HEK293 (cell line): ENCODE data around the gene HOMER1.

Experiments
- CTCF ChIA-PET: fragments of 350-600 bp; formaldehyde crosslinking; extraction: SDS; loops from one replicate; lab custom pipeline; 2021; ENCODE audit warnings: antibody characterized with exemption; lab: Yijun Ruan, JAX
- POLR2A ChIA-PET: fragments of 300-600 bp; formaldehyde crosslinking; extraction: SDS; loops from one replicate; lab custom pipeline; 2020; ENCODE audit warnings: antibody characterized with exemption, inconsistent platforms; lab: Yijun Ruan, JAX
- H3K27ac ChIP-seq: fragments of 200-500 bp; sonication (Bioruptor generic); 2 replicates; pipeline ENCODE4 v1.5.1; 2014; ENCODE audit warnings: low read depth, low read length, control low read depth, inconsistent platforms; ENCODE audit errors: extremely low read depth
- H3K36me3 ChIP-seq, 2 experiments: fragments of 200-500 bp in 1 of 2; sonication (Bioruptor generic) in 1 of 2; 1 replicate in 1 of 2; 2 replicates in 1 of 2; pipeline ENCODE4 v1.5.1; 2014 to 2017; ENCODE audit warnings: inconsistent platforms in 2 of 2, low read length in 2 of 2; ENCODE audit not compliant: control insufficient read depth in 2 of 2, insufficient read depth in 1 of 2
- H3K4me1 ChIP-seq: fragments of 200-500 bp; sonication (Bioruptor generic); 2 replicates; pipeline ENCODE4 v1.5.1; 2014; ENCODE audit warnings: mild to moderate bottlenecking, low read length, inconsistent platforms; ENCODE audit not compliant: control insufficient read depth, insufficient read depth
- H3K4me3 ChIP-seq: 2 replicates; pipeline ENCODE4 v1.5.1; 2011; ENCODE audit warnings: low read depth, mild to moderate bottlenecking, control low read depth, low read length, moderate library complexity
- H3K9me3 ChIP-seq: fragments of 200-500 bp; sonication (Bioruptor generic); 2 replicates; pipeline ENCODE4 v1.5.1; 2014; ENCODE audit warnings: low read depth, low read length, inconsistent platforms; ENCODE audit not compliant: control insufficient read depth, insufficient read depth
- AEBP2 ChIP-seq: fragments of 450-650 bp; formaldehyde crosslinking; IDR thresholded peaks from 2 replicates; pipeline ENCODE4 v1.5.1; 2016; ENCODE audit warnings: missing biosample characterization, missing genetic modification characterization, borderline replicate concordance
- BCL11B ChIP-seq: fragments of 450-650 bp; formaldehyde crosslinking; IDR thresholded peaks from 2 replicates; pipeline ENCODE4 v1.5.1; 2016; ENCODE audit warnings: low read depth, missing biosample characterization, missing genetic modification characterization
- HOXC10 ChIP-seq: sonication (generic); formaldehyde crosslinking; IDR thresholded peaks from 2 replicates; pipeline ENCODE4 v1.8.1; 2023; ENCODE audit warnings: mild to moderate bottlenecking, missing genetic modification reagents
- KLF7 ChIP-seq: fragments of 450-650 bp; formaldehyde crosslinking; IDR thresholded peaks from 2 replicates; pipeline ENCODE4 v1.5.1; 2016; ENCODE audit warnings: missing biosample characterization, missing genetic modification characterization, borderline replicate concordance
- MEIS1 ChIP-seq: sonication (generic); formaldehyde crosslinking; IDR thresholded peaks from 2 replicates; pipeline ENCODE4 v1.8.1; 2022; ENCODE audit warnings: missing genetic modification reagents, mild to moderate bottlenecking, borderline replicate concordance
- PRDM1 ChIP-seq: fragments of 450-650 bp; formaldehyde crosslinking; IDR thresholded peaks from 2 replicates; pipeline ENCODE4; 2016; ENCODE audit warnings: missing biosample characterization, missing genetic modification characterization
- ZFP3 ChIP-seq: fragments of 450-650 bp; formaldehyde crosslinking; IDR thresholded peaks from 2 replicates; pipeline ENCODE4 v1.5.1; 2016; ENCODE audit warnings: low read depth, missing biosample characterization, missing genetic modification characterization
- ZIC2 ChIP-seq: fragments of 450-650 bp; formaldehyde crosslinking; IDR thresholded peaks from 2 replicates; pipeline ENCODE4 v1.5.1; 2016; ENCODE audit warnings: missing biosample characterization, missing genetic modification characterization
- ZNF10 ChIP-seq: fragments of 450-650 bp; formaldehyde crosslinking; IDR thresholded peaks from 2 replicates; pipeline ENCODE4 v1.5.1; 2017; ENCODE audit warnings: missing biosample characterization, missing genetic modification characterization
- ZNF114 ChIP-seq: fragments of 450-650 bp; formaldehyde crosslinking; IDR thresholded peaks from 2 replicates; pipeline ENCODE4 v1.5.0; 2017; ENCODE audit warnings: missing biosample characterization, missing genetic modification characterization
- ZNF132 ChIP-seq: fragments of 450-650 bp; formaldehyde crosslinking; IDR thresholded peaks from 2 replicates; pipeline ENCODE4 v1.5.1; 2017; ENCODE audit warnings: missing biosample characterization, missing genetic modification characterization, borderline replicate concordance
- ZNF211 ChIP-seq: fragments of 450-650 bp; formaldehyde crosslinking; IDR thresholded peaks from 2 replicates; pipeline ENCODE4 v1.5.1; 2016; ENCODE audit warnings: low read depth, missing biosample characterization, missing genetic modification characterization
- ZNF248 ChIP-seq: fragments of 450-650 bp; formaldehyde crosslinking; IDR thresholded peaks from 2 replicates; pipeline ENCODE4 v1.5.1; 2017; ENCODE audit warnings: missing biosample characterization, missing genetic modification characterization
- ZNF266 ChIP-seq: fragments of 450-650 bp; formaldehyde crosslinking; IDR thresholded peaks from 2 replicates; pipeline ENCODE4 v1.5.1; 2016; ENCODE audit warnings: missing biosample characterization, missing genetic modification characterization, low read depth
- ZNF366 ChIP-seq: fragments of 450-650 bp; formaldehyde crosslinking; conservative IDR thresholded peaks from 2 replicates; pipeline ENCODE4 v1.5.1; 2016; ENCODE audit warnings: missing biosample characterization, missing genetic modification characterization
- ZNF398 ChIP-seq: fragments of 450-650 bp; formaldehyde crosslinking; IDR thresholded peaks from 2 replicates; pipeline ENCODE4 v1.5.1; 2017; ENCODE audit warnings: missing biosample characterization, missing genetic modification characterization
- ZNF433 ChIP-seq: fragments of 450-650 bp; formaldehyde crosslinking; IDR thresholded peaks from 2 replicates; pipeline ENCODE4 v1.5.1; 2016; ENCODE audit warnings: missing biosample characterization, missing genetic modification characterization, low read depth
- ZNF48 ChIP-seq: fragments of 450-650 bp; formaldehyde crosslinking; IDR thresholded peaks from 2 replicates; pipeline ENCODE4 v1.5.1; 2016; ENCODE audit warnings: missing biosample characterization, missing genetic modification characterization
- ZNF501 ChIP-seq: fragments of 450-650 bp; formaldehyde crosslinking; IDR thresholded peaks from 2 replicates; pipeline ENCODE4 v1.5.1; 2016; ENCODE audit warnings: missing biosample characterization, missing genetic modification characterization
- ZNF530 ChIP-seq: fragments of 450-650 bp; formaldehyde crosslinking; IDR thresholded peaks from 2 replicates; pipeline ENCODE4 v1.5.1; 2016; ENCODE audit warnings: low read depth, missing biosample characterization, missing genetic modification characterization
- ZNF549 ChIP-seq: fragments of 450-650 bp; IDR thresholded peaks from 2 replicates; pipeline ENCODE4 v1.5.1; 2018; ENCODE audit warnings: missing biosample characterization, missing genetic modification characterization, mild to moderate bottlenecking, inconsistent platforms, moderate library complexity
- ZNF560 ChIP-seq: fragments of 450-650 bp; formaldehyde crosslinking; IDR thresholded peaks from 2 replicates; pipeline ENCODE4 v1.5.1; 2017; ENCODE audit warnings: missing biosample characterization, missing genetic modification characterization, borderline replicate concordance
- ZNF623 ChIP-seq: fragments of 450-650 bp; formaldehyde crosslinking; IDR thresholded peaks from 2 replicates; pipeline ENCODE4 v1.5.1; 2016; ENCODE audit warnings: missing biosample characterization, missing genetic modification characterization
- ZNF654 ChIP-seq: fragments of 450-650 bp; formaldehyde crosslinking; IDR thresholded peaks from 2 replicates; pipeline ENCODE4 v1.5.1; 2016; ENCODE audit warnings: low read depth, missing biosample characterization, missing genetic modification characterization
- ZNF701 ChIP-seq: fragments of 450-650 bp; formaldehyde crosslinking; IDR thresholded peaks from 2 replicates; pipeline ENCODE4 v1.5.1; 2016; ENCODE audit warnings: missing biosample characterization, missing genetic modification characterization

Gene HOMER1

GRCh38 chr5:79552984-79553383, 39.0 kb upstream of the HOMER1 start:
- H3K36me3 ChIP-seq: no peaks in the 10 kb centered on the region
- TF ChIP-seq ZNF248 (tag by site-specific recombination) (no peak), ZIC2 (tag by site-specific recombination) (no peak), ZNF530 (tag by site-specific recombination) (no peak), PRDM1 (tag by site-specific recombination) (no peak), ZNF211 (tag by site-specific recombination) (no peak), ZNF366 (tag by site-specific recombination) (no peak), ZNF701 (tag by site-specific recombination) (no peak), ZNF560 (tag by site-specific recombination) (no peak), BCL11B (tag by site-specific recombination) (no peak), ZNF549 (no peak), ZNF501 (tag by site-specific recombination) (no peak), ZFP3 (tag by site-specific recombination) (no peak), ZNF114 (no peak)
- POLR2A ChIA-PET: no interaction called here
- H3K4me1 ChIP-seq: no peaks in the 10 kb centered on the region
- CTCF ChIA-PET: no interaction called here
- no peaks in the 10 kb centered on the region for H3K9me3 ChIP-seq
- no peak overlapping the region for H3K27ac ChIP-seq
- H3K4me3 ChIP-seq: no peak overlapping the region

- TF ChIP-seq ZNF623: no peak
- TF ChIP-seq ZNF132 (tag by site-specific recombination): no peak
- TF ChIP-seq ZNF398 (tag by site-specific recombination): no peak
- no peak for TF ChIP-seq ZNF48 (tag by site-specific recombination)
- TF ChIP-seq ZNF433: no peak
- no peak for TF ChIP-seq MEIS1 (CRISPR knock-in tag)
- TF ChIP-seq ZNF654: no peak
- no peak for TF ChIP-seq AEBP2 (tag by site-specific recombination)
- no peak for TF ChIP-seq KLF7 (tag by site-specific recombination)
- TF ChIP-seq ZIC2 (tag by site-specific recombination): no peak
- no peak for TF ChIP-seq HOXC10 (CRISPR knock-in tag)
- no peak for TF ChIP-seq ZNF266 (tag by site-specific recombination)
- no peak for TF ChIP-seq ZNF10 (tag by site-specific recombination)
- Histone ChIP-seq H3K4me1 (no peaks in the 10 kb centered on the region; the same call in 1 of the 2 replicates), H3K36me3 (no peaks in the 10 kb centered on the region), H3K9me3 (no peaks in the 10 kb centered on the region), H3K27ac (no peak overlapping the region), H3K4me3 (no peak overlapping the region)
- CTCF ChIA-PET: interaction anchor here (0.7 to 1.2 kb wide), 3 partner anchors 12 to 415 kb away, joined by 4 to 6 read pairs (median 4); no protein-coding TSS in a partner anchor
- POLR2A ChIA-PET: no interaction called here
These were observed 34.0 kb upstream of the HOMER1 start for GRCh38 chr5:79547982-79548381.
